Fibroblast of skin of right biceps (primary cell): ENCODE data around the gene ATG7.
"Not testable (repeated sequence)": the region's sequence is repeated elsewhere in the genome, so short reads cannot be mapped to it uniquely, and the experiment has no call there.

Experiments
- DNase-seq: peaks from one replicate; pipeline ENCODE4 v3.0.0-alpha.2; 2013

Gene ATG7

DNA sequence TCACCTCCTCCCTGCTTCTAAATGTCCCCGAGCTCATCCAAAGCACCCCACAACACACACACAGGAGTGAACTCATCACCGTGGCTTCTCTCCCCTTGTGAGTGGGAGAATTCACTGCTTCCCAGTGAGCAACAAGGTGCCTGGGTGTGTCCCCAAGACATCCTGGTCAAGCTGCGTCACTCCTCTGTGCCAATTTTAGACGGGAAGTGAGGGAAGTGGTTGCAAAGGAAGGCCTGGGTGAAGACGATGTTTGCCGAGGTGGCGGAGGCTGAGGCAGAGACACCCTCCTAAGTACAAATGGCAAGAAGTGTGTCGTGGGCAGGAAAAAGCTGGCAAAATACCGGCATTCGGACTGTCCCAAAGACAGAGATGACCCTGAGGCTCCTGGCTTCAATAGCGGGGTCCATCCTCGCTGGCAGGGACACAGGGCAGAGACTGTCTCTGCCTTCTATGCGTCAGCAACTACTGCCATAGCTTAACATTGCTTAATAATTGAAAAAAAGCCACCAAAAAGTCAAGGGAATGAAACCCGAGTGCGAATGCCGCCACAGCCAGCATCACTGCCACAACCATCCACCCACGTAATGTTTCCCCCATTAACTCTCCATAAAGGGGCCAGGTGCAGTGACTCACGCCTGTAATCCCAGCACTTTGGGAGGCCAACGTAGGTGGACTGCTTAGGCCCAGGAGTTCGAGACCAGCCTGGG, 298.7 kb downstream of the ATG7 start:
- DNase-seq: no peak

DNA sequence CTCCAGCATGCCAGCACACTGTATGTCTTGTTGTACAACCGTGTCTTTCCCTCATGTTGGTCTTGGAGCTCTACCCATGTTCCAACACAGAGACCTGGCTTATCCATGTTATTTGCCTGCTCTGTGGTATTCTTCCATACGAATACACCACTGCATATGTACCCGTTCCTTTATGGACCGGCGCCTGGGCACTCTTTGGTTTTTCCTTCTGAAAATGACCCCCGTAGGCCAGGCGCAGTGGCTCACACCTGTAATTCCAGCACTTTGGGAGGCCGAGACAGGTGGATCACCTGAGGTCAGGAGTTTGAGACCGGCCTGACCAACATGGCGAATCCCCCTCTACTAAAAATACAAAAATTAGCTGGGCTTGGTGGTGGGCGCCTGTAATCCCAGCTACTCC, 300.5 kb downstream of the ATG7 start:
- DNase-seq: not testable (repeated sequence)

DNA sequence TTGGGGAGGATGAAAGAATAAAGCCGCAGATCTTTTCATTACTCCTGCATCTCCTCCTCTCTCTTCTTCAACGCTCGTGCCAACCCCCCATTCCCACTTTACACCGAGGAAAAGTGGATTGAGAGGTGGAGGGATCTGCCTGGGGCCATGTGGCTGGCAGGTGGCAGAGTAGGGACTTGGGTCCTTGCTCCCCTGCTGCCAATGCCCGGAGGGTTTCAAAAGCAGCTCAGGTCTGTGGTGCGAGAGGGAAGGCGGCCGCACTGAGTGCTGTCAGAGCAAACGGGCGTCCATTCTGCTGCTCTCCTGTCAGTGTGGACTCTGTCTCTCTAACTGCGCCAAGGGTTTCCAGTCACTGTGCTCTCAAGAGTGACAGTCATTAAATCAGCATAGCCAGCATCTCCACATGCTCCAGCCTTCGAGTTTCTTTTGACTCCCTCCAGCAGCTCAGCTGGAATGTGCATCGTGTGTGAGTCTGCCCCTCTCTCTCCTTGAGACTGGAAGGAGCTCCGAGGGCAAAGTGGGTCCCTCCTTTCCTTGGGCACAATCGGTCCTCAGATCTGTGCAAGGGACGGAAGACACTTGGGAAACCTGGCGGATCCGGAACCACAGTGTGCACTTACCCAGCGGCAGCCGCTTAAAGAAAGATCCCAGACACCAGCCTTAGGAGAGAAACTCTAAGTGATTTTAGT, 302.9 kb downstream of the ATG7 start:
- DNase-seq: no peak

DNA sequence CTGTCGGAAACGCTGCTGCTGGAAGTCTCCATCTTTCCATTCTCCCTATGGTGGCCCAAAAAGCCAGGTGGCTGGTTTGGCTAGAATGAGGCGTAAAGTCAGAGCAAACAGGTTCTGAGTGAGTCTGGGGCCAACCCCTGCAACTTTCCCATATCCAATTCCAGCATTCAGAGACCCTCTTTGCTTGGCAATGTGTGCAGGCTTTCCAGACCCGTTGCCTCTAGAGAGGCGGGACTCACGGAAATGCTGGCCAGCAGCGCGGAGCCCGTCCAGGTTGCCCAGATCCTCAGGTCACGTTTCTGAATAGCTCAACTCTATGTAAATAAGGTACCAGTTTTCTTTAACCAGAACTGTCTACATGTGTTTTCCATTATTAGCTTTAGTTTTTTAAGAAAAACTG, 303.5 kb downstream of the ATG7 start:
- DNase-seq: no peak

DNA sequence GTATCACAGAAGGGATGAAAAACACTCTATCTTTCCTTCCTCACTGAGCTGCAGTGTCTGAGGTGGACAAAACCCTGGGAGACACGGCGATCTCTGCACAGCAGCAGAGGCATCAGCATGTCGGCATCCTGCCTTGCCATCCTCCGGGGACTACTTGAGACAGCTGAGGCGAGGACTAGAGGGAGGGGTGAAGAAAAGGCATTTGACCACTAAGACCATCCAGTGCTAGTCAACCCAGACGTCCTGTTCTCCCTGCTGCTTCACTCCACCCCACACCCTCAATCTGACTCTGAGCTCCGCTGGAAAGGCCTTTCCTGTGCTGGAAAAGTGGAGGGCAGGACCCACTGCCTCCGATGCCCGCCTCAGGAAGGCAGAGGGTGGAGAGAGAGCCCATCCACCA, 304.3 kb downstream of the ATG7 start:
- DNase-seq: peak; percentile 46

DNA sequence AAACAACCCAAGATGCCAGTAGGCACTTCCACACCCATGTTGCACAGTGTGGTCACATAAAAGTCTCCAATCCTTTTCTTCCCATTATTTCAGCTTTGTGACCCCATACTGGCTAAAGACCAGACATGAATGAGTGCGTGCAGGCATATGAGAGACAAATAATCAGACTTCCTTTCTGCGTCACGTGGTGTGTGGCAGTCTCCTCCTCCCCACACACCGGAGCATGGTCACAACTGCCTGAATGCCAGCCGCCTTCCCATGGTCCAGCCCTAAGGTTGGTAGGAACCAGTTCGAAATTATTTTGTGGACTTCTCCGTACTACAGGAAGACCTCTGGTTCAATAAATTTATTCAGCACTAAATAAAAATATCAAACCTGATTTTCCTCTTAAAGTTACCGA, 306.0 kb downstream of the ATG7 start:
- DNase-seq: no peak

DNA sequence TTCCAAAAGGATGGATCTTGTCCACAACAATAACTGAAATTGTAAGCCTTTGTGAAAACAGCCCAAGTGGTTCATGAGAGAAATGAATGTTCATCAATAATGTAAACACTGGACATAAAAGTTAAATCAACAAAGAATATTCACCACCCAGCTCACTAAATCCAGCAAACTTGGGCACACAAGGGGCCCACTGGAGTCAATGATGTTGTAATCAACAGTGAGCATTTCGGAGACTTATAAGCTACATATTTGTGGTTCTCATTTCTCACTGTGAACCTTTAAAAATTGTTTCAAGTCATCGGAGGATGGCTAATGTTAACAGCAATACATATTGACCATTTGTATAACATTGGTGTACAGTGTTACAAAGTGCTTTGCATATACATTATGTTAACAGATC, 308.4 kb downstream of the ATG7 start:
- no peak for DNase-seq

DNA sequence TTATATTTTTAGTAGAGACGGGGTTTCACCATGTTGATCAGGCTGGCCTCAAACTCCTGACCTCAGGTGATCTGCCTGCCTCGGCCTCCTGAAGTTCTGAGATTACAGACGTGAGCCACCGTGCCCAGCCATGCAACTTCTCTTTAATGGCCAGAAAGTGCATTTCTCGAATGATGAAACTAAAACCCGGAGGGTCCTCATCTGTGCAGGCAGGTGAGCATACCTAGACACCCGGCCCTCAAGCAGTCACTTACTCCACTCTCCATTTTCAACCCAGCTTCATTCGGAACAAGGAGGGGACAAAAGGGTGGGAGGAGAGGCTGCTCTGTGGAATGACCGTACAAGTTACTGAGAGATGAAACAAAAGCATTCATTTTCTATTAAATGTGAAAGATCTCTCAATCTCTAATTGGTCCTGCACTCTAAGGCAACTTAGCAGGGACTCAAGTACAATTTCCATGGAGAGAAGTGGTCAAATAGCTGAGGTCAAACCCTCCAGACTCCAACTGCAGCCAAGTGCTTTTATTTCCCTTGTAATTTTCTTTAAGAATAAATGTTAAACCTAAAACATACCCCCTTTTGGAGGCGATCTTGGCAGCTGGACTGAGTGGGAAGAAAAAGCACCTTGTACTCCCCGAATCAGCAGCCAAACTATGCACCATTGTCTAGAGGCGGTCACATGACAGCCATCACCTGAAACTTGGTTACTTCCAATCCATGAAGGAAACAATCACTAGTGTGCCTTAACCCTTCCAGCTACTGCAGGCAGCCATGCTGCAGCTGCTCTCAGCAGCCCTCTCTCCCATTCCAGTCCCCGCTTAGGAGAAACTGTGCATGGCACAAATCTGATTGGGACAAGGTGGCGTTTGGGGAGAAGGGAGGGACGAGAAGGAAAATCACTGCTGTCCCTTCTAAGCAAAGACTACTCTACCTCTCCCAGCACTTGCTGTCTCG, 309.3 kb downstream of the ATG7 start:
- no peak for DNase-seq

DNA sequence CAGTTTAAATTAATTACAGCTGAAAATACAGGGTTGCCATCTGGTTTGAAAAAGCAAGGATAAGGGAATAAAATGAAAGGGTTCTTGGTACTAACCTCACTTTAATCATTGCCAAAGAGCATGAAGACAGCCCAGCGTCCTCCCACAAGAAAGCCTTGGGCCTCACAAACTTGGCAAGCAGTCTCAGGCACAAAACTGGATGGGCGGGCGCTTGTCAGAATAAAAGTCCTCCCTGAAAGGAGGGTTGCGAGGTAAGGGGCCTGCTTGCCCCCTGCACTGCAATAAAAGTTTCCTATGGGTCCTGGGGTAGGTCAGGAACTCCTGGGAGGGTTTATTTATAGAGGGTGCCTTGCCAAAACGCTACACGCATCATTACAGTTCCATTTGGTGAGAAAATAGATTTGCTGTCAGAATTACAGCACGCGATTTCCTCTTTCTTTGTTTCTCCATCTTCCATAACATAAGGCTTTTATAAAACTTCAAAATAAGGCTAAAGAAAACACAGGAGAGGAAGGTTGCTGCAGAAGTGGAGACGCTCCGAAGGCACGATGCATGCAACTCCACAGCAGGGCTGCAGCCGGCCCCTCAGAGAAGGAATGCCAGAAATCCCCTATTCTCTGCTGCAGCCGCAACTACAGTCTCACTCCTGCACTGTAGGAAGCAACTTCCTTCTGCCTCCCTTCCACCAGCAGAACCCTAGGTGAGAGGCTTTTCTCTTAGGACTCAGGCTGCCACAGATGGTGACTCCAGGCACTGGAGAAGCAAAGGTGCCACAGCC, 310.2 kb downstream of the ATG7 start:
- DNase-seq: peak; percentile 92

DNA sequence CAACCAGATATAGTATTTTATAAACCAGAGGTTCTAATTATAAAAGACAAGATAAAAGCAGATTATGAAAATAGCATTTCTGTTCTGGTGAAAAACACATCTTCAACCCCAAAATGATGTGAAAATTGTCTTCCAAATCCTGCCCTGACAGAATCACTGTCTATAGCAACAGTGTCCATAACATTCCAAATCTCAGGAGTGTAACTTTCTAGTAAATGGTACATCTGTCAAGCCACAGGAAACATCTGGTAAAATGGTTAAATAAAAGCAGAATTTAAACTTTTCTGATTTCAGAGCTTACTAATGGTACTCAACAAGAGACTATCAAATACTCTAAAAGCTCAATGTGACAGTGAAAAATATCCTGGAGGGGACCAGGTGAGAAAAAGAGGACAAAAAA, 311.0 kb downstream of the ATG7 start:
- no peak for DNase-seq

DNA sequence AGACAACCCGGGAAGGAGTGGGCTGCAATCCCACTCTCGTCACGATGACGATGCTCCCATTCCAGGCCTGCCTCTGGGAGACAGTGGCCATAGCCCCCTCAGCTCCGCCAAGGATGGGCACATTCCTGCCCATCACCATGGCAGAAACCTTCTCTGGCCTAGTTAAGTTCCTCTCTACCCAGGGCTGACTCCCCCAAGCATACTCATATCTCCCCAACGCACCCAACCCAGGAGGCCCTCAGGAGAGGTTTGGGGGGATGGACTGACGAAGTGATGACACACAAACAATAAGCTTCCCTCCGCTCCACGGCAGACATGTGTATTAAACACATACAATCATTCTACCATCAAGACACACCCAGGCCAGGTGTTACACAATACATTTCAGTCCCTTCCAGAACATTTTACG, 311.4 kb downstream of the ATG7 start:
- peak; percentile 49 for DNase-seq

DNA sequence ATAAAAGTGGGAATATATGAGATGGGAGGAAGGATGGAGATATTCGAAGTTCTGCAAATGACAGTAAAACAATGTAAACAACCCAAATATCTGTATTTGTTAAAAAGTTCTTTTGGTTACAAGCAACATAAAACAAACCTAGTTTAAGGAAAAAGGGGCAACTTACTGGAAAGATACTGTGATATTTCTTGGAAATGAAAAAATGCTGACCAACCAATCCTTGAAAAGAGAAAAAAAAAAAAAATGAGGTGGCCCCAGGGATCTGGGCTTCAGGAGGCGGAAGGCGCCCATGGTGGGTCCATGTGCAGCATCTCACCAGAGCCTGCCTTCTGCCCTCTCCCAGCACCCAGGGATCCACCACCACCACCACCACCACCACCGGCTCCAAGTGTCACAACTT, 312.4 kb downstream of the ATG7 start:
- DNase-seq: no peak

DNA sequence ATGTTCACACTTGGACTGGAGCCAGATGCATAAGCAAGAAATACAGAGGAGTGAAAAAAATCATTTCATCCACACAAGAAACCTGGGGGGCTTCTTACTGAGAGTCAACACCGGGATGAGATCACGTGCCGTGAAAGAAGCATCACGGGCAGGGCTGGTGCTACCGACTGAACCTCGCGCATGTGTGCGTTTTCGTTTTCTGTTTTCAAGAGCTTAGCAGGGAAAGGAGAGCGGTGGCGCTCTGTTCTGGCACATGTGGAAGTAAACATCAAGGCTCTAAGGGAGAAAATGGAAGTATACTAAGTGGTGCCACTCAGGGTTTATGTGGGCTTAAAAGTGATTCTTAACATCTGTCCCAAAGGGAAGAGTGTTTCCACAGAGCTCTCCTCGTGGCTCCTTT, 315.6 kb downstream of the ATG7 start:
- DNase-seq: peak; percentile 38

DNA sequence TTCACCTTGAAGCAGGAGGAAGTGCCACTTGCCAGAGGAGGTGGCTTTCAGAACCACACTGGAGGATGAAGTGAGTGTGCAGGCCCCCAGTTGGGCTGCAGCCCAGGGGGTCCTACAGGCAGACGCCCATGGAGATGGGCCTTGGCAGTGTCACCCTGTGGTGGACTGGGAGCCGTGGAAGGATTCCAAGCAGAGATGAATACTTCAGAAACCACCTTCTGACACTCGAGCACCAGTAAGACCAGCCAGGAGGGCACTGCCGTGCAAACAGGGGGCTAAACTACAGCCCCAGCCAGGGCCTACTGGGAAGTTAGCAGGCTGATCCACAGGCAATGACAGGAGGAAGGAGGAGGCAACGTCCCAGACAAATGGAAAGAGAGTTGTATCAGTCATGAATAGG, 316.1 kb downstream of the ATG7 start:
- no peak for DNase-seq

DNA sequence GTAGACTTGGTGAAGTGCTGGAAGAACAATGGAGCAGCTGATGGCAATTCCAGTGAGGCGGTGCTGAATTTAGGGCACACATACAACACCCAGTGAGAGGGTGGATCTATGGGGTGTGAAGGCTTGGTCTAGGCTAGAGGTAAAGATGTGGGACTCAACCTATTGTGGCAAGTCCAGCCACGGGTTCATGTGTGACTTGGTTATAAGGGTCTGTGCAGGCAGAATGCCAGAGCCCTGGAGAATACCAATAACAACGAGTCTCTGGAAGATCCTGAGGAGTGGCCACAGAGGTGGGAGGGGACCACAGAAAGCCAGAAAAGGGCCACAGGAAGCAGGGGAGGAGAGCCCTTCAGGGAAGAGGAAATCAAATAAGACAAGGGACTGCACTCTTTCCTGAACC, 316.6 kb downstream of the ATG7 start:
- DNase-seq: no peak

DNA sequence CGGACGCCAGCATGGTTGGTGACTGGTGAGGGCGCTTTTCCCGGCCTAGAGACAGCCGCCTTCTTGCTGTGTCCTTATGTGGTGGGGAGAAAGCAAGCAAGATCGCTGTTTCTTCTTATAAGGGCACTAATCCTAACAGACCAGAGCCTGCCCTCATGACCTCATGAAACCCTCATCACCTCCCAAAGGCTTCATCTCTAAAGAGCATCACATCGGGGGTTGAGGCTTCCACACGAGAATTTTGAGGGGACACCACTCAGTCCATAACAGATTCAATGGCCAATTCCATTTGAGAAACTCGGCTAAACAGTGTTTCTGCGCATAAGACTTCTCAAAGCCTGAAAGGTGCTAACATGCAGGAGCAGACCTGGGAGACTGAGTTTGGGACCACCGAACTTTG, 317.5 kb downstream of the ATG7 start:
- no peak for DNase-seq

DNA sequence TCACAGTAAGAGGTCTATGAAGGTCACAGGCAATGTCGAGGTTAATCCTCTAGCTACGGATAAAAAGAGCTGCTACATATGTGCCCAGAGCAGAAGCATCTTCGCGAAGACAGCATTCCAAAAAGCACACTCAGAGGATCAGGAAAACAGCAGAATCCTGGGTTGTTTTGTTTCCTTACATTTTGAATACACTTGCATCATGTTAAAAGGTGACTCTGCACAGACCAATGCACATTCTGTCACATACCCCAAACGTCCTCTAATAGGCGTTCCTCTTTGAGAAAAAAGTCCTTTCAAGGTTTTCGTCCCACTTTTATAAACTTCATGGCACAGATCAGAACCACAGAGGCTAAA, 318.8 kb downstream of the ATG7 start:
- DNase-seq: peak; percentile 72

DNA sequence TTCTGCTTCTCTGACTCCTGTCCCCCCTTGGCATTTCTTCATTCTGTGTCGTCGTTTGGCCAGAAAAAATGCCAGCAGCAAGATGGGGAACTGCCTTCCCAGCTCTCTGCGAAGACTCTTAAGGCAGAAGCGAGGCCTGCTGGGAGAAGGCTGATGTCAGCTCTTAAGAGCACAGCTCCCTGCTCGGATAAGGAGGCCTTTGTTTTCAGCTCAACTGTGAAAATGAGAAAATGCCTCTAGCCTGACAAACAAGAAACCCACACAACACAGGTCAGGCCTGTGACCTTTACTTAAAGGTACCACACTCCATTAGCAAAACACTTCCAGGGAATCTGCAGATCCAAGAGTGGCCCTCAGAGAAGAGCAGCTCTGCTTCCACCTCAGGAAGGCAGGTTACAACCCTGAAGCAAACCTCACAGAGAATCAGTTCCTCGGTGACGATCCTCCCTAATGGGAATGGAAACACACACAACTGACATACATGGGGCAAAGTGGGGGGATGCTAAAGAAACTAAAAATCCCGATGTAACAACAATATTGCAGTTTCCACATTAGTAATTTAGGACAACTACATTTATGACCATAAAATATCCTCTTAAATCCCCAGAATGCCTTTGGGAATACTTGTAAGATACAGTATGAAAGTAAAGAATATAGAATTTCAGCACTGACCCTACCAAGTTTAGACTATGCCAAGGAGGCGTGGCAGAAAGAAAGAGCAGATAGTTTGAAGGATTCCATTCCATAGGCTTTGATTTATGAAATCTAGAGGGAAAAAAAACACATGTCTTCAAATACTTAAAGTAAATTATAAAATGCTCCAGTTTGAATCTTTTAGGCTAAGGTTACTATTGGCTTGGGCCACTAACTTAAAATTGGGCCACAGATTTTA, 319.4 kb downstream of the ATG7 start:
- DNase-seq: peak; percentile 56

DNA sequence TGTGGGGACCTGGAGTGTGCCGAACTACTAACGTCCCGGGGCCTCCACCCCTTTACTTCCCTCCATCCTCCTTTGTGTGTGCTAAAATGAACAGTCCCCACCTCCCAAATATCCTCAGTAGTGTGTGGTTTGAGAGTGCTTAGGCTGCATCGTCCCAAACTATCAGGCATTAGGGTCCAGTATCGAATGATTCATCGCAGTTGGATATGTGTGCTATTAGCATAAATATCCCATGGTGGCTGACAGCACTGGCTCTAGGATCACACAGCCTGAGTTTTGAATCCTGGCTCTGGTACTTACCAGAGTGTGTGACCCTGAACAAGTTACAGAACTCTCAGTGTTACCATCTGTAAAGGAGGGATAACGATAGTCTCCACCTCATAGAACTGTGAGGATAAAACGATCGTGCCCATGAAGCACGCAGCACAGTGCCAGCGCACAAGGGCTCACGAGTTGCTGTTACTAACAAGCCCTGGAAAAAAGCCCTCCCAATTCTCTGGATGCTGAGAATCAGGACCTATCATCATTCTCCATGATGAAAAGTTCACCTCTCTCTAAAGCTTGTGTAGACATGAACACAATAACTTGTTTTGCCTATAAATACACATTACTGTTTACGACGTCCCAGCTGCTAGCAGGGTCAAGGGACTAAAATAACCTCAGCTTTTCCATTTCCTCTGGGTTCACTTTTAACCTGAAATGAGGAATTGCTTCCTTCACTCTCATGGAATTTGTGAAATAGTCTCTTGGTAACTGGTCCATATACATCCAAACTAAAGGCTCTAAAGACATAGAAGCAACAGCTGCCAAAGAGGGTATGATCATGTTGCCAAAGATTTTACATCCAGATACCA, 320.5 kb downstream of the ATG7 start:
- DNase-seq: peak; percentile 71

DNA sequence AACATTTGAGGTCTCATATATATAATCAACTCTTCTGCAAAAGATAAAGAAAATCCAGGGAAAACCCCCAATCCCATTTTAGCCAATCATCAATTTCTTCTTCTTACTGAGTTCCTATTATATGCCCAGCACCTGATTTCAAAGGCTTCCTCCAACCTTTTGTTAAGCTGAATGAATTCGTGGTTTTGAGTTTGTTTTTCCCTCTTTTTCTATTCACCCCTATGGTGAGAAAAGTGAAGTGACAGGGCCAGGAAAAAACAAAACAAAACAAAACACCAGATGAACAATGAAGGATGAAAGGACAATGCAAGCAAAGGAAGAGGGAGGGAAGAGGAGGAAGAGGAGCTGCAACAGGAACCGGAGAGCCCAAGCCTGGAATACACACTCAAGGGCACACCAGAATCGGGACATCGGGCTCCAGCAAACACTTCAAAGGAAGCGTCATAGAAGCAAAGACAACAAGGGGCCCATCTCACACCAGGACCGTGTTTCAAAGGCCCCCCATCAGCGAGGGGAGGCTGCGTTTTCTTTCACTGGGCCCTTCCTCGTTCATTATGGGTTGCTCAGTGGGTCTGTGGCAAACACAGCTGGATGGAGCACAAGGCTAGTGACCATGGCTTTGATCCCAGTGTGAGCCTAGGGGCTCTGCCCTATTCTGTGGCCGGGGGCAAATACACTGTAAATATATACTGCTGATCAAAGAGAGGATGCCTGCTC, 321.3 kb downstream of the ATG7 start:
- DNase-seq: no peak
